Measurements from ENCODE around the gene ANKRD18B.
"Not testable (repeated sequence)": the region's sequence is repeated elsewhere in the genome, so short reads cannot be mapped to it uniquely, and the experiment has no call there.

ANKRD18B gene

DNA sequence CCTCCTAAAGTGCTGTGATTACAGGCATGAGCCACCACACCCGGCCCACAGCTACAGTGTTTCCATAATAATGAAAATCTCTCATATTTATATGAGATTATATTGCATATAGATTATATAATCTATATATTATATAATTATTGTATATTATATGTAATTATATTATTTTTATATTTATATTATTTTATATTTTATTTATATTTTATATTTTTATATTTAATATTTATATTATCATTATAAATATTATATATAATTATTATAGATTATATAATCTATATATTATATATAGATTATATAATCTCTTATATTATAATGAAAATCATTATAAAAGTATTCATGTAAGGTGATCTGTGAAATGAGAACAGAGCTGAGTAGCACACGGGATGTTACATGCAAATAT, 11.5 kb downstream of the ANKRD18B start:
- DNase-seq: no peak

- not testable (repeated sequence) for DNase-seq
Observed at GRCh38 chr9:33543463-33543862, 19.4 kb downstream of the ANKRD18B start.

GRCh38 chr9:33545715-33546114, 21.7 kb downstream of the ANKRD18B start:
- not testable (repeated sequence) for DNase-seq

DNA sequence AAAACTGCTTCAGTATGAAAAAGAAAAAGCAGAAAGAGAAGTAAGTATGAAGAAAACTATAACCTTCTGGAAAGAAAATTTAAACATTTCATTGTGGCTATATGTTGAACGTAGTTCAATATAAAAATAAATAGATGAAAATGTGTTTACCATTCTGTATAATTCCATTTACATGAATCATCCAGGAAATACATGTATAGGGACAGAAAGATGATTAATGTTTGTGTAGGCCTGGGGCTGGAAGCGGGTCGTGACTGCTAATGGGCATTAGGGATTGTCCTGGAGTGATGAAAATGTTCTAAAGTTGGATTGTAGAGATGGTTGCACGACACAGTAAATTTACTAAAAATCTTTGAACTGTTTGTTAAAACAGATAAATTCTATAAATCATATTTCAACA, 24.8 kb downstream of the ANKRD18B start:
- DNase-seq: not testable (repeated sequence)

DNA sequence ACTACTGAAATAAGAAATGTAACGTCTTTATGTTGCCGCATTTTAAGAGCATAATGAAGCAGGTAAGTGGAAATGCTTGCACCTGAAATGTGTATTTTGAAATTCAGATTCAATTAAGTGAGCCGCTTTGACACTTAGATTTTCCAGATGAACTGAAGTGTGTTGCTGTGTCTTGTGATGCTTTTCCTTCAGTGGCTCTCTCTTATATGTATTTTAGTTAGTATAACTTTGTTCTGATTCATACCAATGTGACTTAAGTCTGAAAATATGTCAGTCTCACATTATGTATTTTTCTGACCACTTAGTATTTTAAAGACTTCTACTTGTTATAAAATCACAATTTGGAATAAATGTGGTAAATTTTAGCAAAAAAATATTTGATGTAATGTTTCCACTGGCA, 25.4 kb downstream of the ANKRD18B start:
- not testable (repeated sequence) for DNase-seq

GRCh38 chr9:33551183-33551582, 27.1 kb downstream of the ANKRD18B start:
- not testable (repeated sequence) for DNase-seq

DNA sequence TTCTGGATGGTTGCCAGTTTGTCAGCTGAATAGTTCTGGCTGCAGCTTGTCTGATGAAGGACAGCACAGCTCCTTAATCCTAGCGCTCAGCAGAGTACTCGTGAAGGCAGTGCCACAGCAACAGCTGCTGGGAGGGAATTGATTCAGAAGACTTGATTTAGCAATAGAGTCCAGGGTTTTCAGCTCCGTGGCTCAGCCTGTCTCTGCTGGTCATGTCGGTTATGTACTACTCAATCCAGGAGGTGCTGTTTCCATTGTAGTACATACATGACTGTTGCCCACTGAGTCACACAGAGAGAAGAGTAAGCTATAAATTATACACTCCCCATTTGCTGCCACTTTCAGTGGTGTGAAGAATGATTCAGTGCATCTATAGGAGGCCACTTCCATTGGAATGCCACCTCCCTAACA, 28.3 kb downstream of the ANKRD18B start:
- not testable (repeated sequence) for DNase-seq

DNA sequence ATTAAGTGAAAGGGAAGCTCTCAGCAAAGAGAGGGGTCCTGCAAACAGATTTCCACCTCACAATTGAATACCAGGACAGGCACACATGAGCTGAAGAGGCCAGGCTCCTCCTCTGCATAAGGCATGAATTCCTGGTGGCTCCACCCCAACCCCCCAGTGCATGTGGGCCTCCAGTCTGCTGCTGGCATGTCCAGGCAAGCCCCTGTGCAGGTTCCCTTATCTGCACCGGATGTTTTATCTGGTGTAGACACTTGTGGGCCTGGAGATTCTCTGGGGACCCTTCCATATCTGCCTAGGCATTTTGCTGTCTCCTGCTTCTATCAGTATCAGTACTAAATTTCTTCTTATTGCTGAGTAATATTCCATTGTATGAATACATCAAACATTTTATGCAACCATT, 36.2 kb downstream of the ANKRD18B start:
- peak; percentile 53 for DNase-seq

- DNase-seq: not testable (repeated sequence)
Observed at GRCh38 chr9:33562196-33562595, 38.1 kb downstream of the ANKRD18B start.

DNA sequence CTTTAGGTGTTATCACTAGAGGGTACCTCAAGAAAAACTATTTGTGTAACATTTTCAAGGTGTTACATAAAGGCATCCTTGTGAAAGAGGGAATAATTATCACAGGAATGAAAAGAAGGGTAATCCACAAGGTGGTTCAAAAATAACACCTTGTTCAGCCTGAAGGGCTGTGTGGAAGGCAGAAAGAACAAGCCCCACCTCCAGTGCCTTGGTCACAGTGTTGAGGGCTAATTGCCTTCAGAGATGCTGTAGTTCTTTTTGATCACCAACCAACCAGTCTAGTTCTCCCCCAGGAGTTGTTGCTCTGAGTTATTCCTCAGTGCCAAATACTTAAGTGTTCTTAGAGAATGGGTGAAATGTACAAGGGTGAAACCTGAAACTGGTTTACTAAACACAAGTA, 43.7 kb downstream of the ANKRD18B start:
- DNase-seq: not testable (repeated sequence)

DNA sequence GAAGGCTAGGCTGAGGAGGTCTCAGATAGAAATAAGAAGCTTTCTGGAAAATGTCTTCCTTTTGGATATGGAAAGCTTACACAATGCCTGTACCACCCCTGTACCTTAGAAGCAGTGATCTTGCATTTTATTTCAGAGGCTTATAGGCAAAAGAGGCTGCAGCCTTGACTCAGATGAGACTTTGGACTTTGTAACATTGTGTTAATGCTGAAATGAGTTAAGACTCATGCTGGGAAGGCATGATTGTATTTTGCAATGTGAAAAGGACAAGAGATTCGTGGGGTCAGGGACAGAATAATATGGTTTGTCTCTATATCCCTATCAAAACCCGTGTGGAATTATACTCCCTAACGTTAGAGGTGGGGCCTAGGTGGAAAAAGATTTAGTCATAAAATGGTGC, 53.7 kb downstream of the ANKRD18B start:
- DNase-seq: not testable (repeated sequence)

DNA sequence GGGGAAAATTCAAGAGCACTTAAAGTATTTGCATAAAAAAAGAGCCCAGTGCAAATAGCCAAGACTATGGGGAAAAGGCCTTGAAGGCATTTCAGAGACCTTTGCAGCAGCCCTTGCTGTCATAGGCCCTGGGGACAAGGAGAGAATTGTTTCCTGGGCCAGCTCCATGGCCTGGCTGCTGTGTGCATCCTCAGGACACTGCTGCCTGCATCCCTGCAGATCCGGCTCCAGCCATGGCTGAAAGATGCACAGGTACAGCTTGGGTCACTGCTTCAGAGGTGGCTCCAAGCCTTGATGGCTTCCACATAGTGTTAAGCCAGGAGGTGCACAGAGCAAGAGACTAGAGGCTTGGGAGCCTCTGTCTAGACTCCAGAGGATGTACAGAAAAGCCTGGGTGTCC, 55.9 kb downstream of the ANKRD18B start:
- DNase-seq: not testable (repeated sequence)

GRCh38 chr9:33582686-33583085, 58.6 kb downstream of the ANKRD18B start:
- not testable (repeated sequence) for DNase-seq

GRCh38 chr9:33586128-33586527, 62.1 kb downstream of the ANKRD18B start:
- not testable (repeated sequence) for DNase-seq

DNA sequence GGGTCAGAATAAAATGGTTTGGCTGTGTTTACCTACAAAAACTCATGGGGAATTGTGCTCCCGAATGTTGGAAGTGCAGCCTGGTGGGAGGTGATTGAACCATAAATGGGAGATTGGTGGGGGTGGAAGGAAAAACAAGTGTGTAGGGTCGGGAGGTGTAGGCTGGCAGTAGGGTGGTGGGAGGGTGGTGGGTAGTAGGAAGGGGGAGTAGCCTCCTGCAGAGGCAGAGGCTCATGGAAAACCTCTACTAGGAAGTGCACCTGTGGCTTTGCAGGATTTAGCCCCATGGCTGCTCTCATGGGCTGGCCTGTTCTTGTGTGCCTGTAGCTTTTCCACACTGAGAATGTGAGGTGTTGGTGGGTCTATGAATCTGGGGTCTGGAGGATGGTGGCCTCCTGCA, 63.7 kb downstream of the ANKRD18B start:
- DNase-seq: not testable (repeated sequence)

- DNase-seq: not testable (repeated sequence)
Observed at GRCh38 chr9:33588876-33589275, 64.8 kb downstream of the ANKRD18B start.

GRCh38 chr9:33590857-33591256, 66.8 kb downstream of the ANKRD18B start:
- DNase-seq: not testable (repeated sequence)

DNA sequence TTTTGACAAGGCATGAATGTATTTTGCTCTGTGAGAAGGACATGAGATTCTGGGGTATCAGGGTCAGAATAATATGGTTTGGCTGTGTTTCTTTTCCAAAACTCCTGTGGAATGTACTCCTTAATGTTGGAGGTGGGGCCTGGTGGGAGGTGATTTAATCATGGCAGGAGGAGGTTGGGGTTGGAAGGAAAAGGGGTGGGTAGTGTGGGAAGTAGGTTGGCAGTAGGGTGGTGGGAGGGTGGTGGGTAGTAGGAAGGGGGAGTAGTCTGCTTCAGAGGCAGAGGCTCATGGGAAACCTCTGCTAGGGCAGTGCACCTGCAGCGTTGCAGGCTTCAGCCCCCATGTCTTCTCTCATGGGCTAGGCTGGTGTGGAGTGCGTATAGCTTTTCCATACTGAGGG, 72.9 kb downstream of the ANKRD18B start:
- DNase-seq: not testable (repeated sequence)

DNA sequence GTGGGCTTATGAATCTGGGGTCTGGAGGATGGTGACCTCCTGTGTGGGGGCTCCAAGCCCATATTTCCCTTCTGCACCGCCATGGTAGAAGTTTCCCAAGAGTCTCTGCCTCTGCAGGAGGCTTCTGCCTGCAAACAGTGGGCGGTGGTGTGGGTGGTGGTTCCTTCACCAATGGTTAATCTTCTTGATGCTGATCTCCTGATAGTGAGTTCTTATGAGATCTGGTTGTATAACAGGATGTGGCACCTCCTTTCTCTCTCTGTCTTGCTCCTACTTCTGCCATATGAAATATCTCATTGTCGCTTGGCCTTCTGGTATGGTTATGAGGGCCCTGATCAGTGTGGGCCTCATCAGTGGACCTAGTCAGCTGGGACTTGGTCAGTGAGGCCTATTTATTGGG, 73.3 kb downstream of the ANKRD18B start:
- not testable (repeated sequence) for DNase-seq

- DNase-seq: not testable (repeated sequence)
Observed at GRCh38 chr9:33598796-33599379, 74.8 kb downstream of the ANKRD18B start.

DNA sequence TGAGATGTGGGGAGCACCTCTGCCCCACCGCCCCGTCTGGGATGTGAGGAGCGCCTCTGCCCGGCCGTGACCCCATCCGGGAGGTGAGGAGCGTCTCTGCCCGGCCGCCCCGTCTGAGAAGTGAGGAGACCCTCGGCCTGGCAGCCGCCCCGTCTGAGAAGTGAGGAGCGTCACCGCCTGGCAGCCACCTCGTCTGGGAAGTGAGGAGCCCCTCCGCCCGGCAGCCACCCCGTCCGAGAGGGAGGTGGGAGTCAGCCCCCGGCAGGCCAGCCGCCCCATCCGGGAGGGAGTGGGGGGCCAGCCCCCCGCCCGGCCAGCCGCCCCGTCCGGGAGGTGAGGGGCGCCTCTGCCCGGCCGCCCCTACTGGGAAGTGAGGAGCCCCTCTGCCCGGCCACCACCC, 76.9 kb downstream of the ANKRD18B start:
- DNase-seq: not testable (repeated sequence)

GRCh38 chr9:33604249-33604648, 80.2 kb downstream of the ANKRD18B start:
- peak; percentile 30 for DNase-seq

DNA sequence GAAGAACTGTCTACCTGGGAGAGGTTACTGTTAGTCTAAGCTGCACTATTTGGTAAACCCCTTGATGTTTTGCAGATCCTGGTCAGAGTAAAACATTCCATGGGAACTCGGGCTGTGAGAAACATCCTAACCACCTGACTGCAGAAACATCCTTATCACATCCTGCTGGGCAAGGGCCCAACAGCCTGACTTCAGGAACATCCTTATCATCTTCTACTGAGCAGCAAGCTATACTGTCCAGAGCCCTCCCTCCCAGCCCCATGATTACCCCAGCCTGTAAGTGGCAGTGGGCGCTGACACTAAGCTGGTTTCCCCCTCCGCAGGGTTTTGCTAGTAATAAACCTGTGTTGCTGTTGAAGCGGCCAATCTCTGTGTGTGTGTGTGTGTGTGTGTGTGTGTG, 80.9 kb downstream of the ANKRD18B start:
- not testable (repeated sequence) for DNase-seq

DNA sequence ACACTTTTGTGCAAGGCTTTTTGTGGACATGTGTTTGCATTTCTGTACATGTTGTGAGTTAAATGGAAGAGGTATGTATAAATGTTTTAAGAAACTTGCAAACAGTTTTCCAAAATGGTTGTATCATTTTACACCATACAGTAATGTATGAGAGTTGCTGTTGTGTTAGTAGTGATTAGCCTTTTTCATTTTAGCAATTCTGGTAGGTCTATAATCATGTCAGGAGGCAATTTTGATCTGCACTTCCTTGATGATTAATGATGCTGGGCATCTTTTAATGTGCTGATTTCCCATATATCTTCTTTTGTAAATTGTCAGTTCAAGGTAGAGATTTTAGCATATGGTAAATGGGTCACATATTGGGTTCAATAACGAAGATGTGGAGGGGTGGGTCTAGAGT, 87.3 kb downstream of the ANKRD18B start:
- no peak for DNase-seq

DNA sequence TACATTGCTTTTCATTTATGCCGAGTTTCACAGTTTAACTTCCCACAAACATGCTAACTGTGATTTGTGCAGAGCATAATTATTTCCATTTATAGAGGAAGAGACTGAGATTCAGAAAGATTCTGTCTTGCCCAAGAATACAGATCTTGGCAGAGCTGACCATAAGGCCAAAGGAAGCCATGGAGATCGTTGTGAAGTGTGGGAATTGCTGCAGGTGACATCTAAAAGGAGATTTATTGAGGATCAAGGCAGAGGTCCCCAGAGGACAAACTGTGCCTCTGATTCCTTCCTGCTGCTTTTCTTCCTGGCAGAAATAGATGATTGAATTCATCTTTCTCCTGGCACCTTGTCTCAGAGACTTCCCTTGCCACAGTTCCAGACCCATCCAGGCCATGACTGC, 88.4 kb downstream of the ANKRD18B start:
- DNase-seq: not testable (repeated sequence)
